SK-N-SH treated with all-trans-retinoic acid at 6 μM for 48 hours (cell line): ENCODE results near the gene HADH.

ENCODE experiments used
- OSR1 ChIP-seq: fragments of 250-450 bp; sonication (Bioruptor Pico); IDR thresholded peaks from 2 replicates; pipeline ENCODE4 v1.8.0; 2022; ENCODE audit warnings: moderate library complexity, mild to moderate bottlenecking, inconsistent platforms
- PPARA ChIP-seq: fragments of 250-450 bp; sonication (Bioruptor Pico); IDR thresholded peaks from 2 replicates; pipeline ENCODE4 v1.5.0; 2020; ENCODE audit warnings: mild to moderate bottlenecking, borderline replicate concordance
- TF ChIP-seq, protein P1 (sequence below): fragments of 250-450 bp; sonication (Bioruptor Pico); IDR thresholded peaks from 2 replicates; pipeline ENCODE4 v1.8.0; 2021; ENCODE audit warnings: low read depth, mild to moderate bottlenecking, moderate library complexity, borderline replicate concordance
- TF ChIP-seq, protein P2 (sequence below): fragments of 250-450 bp; sonication (Bioruptor Pico); IDR thresholded peaks from 2 replicates; pipeline ENCODE4 v1.5.1; 2020; ENCODE audit warnings: low read depth, mild to moderate bottlenecking, moderate library complexity
- TF ChIP-seq, protein P3 (sequence below): fragments of 250-450 bp; sonication (Bioruptor Pico); IDR thresholded peaks from 2 replicates; pipeline ENCODE4 v1.8.0; 2020; ENCODE audit warnings: mild to moderate bottlenecking, moderate library complexity, borderline replicate concordance

DNA sequence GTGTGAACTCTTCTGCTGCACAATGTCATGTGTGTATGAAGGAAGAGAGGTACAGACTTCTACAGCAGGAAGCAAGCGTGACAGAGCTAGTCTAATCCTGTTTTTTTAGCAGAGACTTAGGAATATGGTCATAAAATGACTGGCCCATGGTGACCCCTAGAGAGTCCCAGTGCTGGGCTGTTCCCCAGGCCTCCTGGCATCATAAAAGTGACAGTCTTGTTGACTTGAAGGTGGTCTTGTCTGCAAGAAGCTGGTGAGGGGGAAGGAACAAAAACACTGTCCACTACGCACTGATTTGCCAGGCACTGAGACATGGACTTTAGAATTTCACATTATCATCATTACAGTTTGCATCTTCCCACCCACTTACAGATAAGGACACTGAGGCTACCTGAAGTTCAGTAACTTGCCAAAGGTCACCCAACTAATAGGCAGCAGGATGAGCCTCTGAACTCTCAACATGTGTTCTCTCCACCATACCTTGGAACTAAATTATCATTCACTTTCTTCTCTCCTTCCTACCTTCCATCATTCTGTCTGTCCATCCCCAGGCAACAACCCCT is 63.0 kb downstream of the HADH start:
- TF ChIP-seq PPARA (CRISPR knock-in tag) = no peak
- TF ChIP-seq, protein P1, sequence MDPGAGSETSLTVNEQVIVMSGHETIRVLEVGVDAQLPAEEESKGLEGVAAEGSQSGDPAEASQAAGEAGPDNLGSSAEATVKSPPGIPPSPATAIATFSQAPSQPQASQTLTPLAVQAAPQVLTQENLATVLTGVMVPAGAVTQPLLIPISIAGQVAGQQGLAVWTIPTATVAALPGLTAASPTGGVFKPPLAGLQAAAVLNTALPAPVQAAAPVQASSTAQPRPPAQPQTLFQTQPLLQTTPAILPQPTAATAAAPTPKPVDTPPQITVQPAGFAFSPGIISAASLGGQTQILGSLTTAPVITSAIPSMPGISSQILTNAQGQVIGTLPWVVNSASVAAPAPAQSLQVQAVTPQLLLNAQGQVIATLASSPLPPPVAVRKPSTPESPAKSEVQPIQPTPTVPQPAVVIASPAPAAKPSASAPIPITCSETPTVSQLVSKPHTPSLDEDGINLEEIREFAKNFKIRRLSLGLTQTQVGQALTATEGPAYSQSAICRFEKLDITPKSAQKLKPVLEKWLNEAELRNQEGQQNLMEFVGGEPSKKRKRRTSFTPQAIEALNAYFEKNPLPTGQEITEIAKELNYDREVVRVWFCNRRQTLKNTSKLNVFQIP = no peak
- TF ChIP-seq OSR1 (CRISPR knock-in tag) = no peak
- TF ChIP-seq, protein P2, sequence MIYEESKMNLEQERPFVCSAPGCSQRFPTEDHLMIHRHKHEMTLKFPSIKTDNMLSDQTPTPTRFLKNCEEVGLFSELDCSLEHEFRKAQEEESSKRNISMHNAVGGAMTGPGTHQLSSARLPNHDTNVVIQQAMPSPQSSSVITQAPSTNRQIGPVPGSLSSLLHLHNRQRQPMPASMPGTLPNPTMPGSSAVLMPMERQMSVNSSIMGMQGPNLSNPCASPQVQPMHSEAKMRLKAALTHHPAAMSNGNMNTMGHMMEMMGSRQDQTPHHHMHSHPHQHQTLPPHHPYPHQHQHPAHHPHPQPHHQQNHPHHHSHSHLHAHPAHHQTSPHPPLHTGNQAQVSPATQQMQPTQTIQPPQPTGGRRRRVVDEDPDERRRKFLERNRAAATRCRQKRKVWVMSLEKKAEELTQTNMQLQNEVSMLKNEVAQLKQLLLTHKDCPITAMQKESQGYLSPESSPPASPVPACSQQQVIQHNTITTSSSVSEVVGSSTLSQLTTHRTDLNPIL = no peak
- TF ChIP-seq, protein P3, sequence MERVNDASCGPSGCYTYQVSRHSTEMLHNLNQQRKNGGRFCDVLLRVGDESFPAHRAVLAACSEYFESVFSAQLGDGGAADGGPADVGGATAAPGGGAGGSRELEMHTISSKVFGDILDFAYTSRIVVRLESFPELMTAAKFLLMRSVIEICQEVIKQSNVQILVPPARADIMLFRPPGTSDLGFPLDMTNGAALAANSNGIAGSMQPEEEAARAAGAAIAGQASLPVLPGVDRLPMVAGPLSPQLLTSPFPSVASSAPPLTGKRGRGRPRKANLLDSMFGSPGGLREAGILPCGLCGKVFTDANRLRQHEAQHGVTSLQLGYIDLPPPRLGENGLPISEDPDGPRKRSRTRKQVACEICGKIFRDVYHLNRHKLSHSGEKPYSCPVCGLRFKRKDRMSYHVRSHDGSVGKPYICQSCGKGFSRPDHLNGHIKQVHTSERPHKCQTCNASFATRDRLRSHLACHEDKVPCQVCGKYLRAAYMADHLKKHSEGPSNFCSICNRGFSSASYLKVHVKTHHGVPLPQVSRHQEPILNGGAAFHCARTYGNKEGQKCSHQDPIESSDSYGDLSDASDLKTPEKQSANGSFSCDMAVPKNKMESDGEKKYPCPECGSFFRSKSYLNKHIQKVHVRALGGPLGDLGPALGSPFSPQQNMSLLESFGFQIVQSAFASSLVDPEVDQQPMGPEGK (CRISPR knock-in tag) = no peak
